HG03066 (cell line): ENCODE results near the gene TEX261.
"Not testable (repeated sequence)": the region's sequence is repeated elsewhere in the genome, so short reads cannot be mapped to it uniquely, and the experiment has no call there.

Source experiments
- ATAC-seq: cut with Tn5 transposase; IDR thresholded peaks from one replicate; pipeline ENCODE4 v1.9.1; 2021; ENCODE audit warnings: low read depth; ENCODE audit not compliant: unreplicated experiment

TEX261 gene

DNA sequence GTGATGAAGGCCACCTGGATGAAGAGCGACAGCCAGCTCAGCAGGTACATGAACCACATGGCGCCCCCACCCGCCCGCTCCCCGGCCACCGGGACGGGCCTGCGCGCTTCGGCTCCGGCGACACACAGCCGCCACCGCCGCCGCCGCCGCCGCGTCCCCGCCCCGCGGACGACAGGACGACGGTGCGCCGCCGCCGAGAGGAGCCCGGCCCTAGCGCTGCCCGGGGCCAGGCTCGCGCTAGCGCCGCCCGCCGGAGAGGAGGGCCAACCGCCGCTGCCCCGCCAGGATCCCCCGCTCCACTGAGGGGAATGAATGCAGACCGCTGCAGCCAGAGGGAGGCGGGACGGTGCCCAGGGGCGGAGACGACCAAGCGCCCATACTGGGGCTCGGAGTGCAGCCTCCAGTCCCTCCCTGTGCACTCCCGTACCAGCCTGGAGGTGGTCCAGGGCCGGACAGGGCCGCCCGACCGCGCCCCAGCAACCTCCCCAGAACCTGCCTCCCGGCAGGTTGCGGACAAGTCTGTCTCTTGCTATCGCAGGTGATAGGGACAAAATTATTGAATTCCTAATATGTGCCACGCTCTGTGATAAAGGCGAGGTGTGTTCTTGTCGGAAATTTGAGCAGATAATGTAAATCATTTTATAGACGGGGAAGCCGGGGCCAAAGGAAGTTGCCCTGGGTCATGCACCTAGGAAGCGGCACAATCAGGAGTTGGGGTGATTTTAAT is at the start of gene TEX261:
TEX261 (minus strand) TSS at position 175 of the 727 bp plus-strand sequence; CDS start at position 59, 116 bp downstream.
- peak; percentile 90 for ATAC-seq

DNA sequence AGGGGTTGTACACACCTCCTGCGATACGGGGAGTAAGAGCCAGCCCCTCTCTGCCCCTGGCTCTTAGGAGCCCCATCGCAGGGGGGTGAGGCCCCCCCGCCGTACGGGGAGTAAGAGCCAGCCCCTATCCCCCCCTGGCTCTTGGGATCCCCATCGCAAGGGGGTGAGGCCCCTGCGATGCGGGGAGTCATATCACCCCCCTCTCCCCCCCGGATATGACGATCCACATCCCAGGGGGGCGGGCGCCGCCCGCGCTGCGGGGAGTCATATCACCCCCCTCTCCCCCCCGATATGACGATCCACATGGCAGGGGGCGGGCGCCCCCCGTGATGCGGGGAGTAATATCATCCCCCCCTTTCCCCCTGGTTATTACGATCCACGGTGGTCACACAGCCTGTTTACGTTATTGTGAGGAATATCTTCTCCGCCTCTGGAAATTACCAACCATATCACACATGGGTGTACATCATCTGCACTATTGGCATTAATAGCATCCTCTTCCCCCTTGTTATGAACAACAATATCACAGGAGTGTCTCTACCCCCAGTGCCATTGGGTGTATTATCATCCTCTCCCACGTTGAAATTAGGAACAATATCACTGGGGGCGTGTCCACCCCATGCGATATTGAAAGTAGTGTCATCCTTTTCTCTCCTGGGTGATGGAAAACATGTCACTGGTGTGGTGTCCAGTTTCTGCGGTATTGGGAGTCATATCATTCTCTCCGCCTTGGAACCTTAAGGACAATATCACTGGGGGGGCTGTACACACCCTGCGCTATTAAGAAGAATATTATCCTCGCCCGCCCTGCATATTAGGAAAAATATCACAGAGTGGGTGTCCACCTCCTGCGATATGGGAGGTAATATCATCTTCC is 49.1 kb upstream of the TEX261 start:
- ATAC-seq: no peak

DNA sequence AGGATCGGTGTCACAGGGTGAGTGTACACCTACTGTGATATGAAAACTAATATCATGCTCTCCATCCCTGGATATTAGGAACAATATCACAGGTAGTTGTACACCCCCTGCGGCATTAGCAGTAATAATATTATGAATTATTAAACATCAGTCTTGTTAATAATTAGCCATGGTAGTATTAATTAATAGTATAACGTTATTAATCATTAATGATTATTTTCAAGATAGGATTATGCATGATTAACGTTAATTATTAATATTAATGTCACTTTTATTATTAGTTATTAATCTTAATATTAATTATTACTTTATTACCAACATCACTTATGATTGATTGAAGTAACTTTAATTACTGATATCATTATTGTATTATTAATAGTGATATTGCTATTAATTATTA is 47.6 kb upstream of the TEX261 start:
- no peak for ATAC-seq

DNA sequence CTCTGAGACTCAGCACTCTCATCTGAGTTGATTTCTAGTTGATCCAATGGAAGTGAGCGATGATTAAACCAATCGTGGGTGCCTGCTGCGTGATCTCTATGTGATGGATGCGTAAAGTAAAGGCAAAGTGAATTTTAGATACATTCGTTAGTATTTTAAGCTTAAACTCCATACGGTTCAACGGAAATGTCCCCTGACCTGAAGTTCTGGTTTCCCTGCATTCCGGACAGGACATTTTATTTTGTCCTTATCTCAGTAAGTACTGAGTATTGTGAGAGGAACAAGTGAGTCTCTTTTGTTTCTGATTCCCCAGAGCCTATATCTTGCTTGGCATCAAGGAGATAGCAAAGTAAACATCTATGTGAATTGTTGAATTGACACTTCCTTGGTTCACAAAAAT is 41.6 kb upstream of the TEX261 start:
- ATAC-seq: not testable (repeated sequence)

DNA sequence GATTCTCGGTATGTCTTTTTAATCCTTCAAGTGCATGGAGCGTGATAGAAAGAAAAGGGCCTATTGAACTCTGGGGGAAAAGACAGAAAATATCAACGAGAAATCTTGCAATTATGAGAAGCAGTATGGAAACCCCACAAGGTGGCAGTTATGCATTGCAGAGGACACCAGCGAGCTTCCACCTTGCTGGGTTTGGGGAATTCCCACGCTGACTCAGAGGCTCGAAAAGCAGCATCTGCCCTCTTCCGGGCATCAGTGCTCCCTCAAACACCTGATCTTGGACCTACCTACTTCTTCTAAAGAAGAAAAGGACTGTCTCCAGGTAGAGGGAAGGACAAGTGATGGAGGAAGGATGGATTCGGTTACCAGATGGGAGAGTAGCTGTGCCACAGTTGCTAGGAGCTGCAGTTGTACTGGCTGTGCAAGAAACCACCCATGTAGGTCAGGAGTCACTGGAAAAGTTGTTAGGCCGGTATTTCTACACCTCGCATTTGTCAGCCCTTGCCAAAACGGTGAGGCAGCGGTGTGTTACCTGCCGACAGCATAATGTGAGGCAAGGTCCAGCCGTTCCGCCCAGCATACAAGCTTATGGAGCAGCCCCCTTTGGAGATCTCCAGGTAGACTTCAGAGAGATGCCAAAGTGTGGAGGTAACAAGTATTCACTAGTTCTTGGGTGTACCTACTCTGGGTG is 29.0 kb upstream of the TEX261 start:
- not testable (repeated sequence) for ATAC-seq

DNA sequence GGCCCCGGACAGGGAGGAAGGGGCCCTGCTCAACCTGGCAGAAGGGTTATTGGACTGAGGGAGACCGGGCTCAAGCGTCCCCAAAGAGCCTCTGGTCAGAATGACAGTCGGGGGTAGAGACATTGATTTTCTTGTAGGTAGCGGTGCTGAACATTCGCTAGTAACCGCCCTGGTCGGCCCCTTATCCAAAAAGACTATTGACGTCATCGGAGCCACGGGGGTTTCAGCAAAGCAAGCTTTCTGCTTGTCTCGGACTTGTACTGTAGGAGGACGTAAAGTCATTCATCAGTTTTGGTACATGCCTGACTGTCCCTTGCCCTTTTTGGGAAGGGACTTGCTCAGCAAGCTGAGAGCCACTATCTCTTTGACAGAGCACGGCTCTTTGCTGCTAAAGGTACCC is 26.7 kb upstream of the TEX261 start:
- not testable (repeated sequence) for ATAC-seq

DNA sequence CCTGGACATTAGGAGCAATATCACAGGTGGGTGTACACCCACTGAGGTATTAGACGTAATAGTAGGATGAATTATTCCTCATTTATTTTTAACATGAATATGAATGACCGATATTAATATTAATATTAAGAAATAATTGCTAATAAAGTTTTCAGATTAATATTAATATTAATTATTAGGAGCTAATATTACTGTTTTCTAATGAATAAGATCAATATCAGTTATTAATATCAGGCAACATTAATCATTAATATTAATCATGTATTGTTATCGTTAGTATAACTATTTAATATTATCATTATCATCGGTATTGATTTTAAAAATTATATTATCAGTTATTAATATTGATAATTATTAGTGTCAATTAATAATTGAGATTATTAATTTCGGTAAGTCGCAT is 25.3 kb upstream of the TEX261 start:
- ATAC-seq: not testable (repeated sequence)

DNA sequence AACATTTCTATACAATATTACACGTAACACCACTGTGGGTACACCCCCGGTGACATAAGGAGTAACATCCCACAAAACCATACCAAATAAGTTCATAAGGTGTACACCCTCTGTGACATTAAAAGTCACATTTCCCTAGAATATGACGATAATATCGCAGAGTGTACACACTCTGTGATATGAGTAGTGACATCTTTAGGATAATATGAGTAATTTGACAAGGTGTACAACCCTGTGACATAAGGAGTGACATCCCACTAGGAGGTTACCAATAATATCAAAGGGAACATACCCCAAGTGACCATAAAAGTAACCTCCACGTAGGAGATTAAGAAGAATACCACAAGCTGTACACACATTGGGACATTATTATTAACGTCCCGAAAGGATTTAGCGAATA is 24.0 kb upstream of the TEX261 start:
- ATAC-seq: no peak

DNA sequence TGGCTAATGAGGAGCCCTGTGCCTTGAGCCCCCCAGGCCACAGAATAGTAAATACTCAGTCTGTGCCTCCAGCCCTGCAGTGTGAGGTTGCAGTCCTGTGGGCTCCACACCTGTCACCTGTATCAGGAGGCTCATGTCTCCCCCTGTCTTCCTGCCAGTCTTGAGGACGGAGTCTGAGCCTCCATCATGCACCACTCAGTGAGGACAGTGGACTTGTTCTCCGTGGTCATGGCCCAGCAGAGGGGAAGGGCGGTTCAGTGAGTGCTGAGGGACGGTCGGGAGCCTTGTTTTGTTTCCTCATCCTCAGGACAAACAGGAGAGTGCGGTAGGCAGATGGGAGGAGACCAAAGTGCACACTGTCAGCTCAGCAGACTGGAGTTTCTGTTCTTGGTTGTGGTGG is 17.1 kb upstream of the TEX261 start:
- ATAC-seq: not testable (repeated sequence)

DNA sequence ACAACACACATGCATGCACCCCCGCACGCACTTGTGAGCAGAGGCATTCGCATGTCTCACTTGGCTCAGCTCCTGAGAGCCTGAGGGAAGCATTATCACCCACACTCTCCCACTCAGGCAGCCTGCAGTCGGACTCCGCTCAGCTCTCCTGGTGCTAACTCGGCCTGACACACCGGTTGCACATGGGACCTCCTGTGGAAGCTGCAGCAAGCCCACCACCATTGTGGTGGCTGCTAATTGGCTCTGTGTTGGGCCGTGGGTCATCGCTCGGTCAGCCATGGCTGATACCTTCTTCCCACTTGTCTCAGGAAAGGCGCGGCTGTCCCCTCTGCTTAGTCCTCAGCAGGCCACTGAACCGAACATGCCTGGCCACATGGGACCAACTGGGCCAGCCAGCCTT is 13.7 kb upstream of the TEX261 start:
- no peak for ATAC-seq

DNA sequence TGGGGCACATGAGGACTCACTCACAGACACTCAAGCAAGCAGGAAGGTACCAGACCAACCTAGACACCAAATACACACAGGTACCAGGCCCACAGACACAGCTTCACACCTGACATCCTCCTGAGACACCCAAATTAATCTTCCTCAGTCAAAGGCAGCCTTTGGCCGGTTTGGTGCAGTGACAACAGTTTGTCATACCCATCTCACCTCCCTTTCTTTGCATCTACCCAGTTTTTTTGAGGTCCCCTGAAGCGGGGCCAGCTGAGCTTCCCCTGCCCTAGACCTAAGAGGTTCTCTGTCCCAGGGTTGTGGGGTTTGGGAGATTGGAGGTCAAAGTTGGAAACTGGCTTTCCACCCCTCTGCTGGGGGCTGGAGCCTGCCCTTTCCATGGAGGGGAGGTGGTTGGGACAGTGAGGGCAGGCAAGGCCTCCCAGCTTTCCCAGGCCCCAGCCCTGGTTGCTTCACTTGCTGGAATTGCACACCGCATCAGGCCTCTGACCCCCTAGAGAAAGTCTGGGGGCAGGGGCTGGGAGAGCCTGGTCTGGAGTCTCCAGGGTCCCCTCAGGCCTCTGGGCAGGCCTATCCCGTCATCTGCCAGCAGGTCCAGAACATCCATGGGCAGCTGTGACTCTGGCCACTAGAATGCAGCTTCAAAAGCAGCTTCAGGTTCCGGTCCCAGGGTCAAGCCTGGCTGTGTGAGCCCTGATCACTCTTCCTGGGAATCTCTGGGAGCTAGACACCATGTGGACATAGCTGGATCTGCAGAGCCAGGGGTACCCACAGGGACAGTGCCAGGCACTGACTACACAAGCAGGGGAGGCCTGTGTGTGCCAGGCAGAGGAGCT is 12.5 kb upstream of the TEX261 start:
- no peak for ATAC-seq

DNA sequence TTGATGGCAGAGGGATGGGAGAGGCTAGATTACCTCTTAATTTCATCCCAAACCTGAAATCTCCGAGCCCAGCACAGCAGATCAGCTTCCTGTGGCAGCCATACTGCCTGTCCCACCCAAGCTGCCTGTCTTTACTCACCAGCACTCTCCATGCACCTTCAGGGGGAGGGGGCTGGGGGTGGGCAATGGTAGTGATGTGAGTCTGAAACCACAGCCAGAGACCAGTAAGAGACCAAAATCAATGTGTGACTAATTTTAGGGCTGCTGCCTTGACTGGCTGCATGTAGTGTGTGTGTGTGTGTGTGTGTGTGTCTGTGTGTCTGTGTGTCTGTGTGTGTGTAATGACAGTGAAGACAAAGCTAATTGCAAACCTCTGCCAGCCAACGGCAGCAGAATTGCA is 11.7 kb upstream of the TEX261 start:
- no peak for ATAC-seq

DNA sequence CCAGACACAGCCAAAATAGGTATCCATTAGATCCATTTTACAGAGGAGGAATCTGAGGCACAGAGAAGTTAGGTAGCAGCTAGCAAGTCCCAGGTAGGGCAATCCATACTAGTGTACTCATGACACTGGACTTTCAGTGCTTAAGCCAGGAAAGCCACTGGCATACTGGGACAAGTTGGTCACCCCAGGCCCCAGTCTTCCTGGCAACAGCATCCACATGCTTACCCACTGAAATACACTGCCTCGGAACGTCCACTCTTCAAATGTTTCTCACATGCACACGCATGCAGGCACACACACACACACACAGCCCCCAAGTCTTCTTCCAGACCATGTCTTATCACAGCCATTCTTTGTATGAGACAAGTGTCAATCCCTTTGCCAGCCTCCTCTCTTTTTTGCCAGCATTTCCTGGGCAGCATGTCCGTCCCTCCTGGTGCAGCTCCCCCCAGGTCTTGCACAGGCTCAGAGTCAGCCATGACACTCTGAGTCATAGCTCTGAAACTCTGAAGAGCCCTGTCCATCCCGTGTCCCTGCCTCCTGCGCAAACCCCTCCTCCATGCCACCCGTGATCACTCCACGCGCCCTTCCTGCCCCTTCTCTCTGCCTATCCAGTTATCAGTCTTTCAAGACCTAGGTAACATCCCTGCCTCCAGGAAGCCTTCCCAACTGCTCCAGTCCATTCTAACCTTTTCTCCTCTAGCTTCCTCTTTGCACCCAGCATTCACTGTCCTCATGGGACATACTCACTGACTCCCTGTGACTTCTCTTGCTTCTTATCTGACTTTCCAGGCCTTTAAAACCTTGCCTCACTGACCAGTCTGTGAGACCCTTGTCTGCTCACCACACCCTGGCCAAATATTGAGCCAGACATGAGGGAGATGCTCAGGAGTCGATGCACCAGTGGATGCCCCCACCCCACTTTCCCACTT is 10.9 kb upstream of the TEX261 start:
- no peak for ATAC-seq

DNA sequence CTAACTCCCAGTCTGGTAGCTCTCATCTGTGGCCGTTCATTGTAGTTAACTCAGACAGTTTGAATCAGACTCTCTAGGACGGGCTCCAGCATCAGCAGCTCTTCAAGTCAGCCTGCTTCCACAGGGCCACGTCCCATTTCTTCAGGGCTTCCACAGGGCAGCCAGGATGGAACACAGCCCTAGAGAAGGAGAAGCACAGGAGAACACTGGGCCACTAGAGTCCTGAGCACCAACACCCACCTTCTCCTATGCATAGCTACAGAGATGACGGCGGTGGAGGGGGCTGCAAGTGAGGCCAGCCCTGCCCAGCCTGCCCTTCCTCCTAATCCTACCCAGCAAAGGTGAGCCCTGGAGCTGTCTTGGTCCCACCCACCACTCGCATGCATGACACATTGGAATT is 10.2 kb upstream of the TEX261 start:
- no peak for ATAC-seq

DNA sequence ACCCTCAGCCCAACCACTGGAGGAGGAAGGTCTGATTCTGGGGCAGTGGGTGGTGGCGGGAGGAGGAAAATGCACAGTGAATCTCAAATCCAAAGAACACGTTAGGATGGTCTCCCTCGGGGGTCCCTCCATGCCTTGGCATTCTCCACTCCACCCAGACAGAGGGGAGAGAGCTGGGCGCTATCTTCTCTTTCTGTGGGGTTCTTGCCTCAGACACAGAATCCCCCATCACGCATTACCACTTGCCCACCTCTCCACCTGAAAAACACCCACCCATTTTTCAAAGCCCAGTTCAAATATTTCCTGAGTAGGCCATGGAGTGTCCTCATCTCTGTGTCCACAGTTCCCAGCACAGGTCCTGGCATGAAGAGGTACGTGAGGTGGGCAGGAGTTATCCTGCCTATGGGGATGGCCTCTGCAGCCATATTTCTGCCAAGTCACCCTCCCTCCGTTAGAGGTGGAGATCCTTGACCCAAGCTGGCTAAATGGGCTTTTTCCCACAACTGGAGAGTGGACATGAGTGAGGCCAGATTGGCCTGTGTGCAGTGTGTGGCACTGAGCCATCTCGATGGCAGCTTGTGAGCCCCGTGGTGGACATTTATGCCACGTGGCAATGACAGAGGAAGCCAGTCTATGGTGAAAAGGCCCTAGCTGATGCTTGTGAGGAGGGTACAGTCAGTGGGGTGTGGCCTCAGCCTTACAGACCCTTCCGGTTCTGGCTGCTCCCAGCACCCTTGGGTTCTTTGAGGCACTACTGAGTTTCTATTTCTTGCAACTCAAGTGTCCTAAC is 9.5 kb upstream of the TEX261 start:
- ATAC-seq: no peak

DNA sequence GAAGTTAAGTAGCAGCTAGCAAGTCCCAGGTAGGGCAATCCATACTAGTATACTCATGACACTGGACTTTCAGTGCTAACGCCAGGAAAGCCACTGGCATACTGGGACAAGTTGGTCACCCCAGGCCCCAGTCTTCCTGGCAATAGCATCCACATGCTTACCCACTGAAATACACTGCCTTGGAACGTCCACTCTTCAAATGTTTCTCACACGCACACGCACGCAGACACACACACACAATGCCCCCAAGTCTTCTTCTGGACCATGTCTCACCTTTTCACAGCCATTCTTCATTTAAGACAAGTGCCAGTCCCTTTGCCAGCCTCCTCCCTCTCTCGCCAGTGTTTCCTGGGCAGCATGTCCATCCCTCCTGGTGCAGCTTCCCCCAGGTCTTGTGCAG is 8.7 kb upstream of the TEX261 start:
- ATAC-seq: no peak

DNA sequence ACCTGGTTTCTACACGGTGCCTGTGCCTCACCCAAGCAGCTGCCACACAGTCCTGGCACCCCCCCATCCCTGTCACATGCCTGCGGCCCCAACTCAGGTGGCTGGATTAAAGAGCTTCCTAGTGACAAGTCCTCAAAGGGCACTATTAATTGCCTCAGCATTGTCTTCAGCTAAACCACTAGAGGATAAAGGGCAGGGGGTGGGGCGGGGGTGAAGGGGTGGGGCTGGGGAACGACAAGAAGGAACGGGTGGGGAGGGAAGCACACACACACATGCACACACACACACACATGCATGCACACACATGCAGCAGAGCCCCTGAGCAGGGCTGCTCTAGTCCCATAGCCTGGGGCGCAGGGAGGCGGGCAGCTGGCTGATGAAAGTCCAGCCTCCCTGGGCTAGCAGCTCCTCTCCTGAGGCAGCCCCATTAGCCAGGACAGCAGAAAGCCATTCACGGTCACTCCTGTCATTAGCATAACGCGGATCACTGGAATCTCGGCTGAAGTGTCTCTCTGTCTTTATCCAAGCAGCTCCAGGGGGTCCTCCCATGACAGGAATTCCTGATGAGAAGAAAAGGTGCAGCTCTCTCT is 7.4 kb upstream of the TEX261 start:
- no peak for ATAC-seq

DNA sequence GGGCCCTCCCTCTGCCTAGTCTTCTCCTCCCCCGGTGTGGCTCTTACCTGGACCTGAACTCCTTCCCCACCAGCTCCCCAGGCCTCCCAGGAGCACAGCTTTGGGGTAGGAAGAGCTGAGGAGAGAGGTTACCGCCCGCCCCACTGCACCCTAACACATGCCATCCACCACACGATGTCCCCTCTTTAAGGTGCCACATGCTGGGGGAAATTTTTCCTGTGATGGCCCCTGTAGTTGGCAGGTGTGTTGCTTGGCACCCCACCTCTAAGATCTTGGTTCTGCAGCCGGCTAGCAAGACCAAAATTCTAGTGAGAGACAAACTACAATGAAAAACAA is 6.9 kb upstream of the TEX261 start:
- no peak for ATAC-seq
